Mesodermal cell (in vitro differentiated cells): ENCODE results near the gene NEMP2.

ENCODE experiments used
- H3K27ac ChIP-seq: 2 replicates; pipeline ENCODE4 v1.7.0; 2013; ENCODE audit warnings: mild to moderate bottlenecking, low read depth, low read length, moderate library complexity; ENCODE audit not compliant: severe bottlenecking
- H3K36me3 ChIP-seq: 2 replicates; pipeline ENCODE4 v1.7.1; 2013; ENCODE audit warnings: mild to moderate bottlenecking, low read length, moderate library complexity; ENCODE audit not compliant: control insufficient read depth, insufficient read depth
- H3K4me1 ChIP-seq: one replicate; pipeline ENCODE4 v1.7.1; 2013; ENCODE audit warnings: mild to moderate bottlenecking, low read length; ENCODE audit not compliant: insufficient read depth, control insufficient read depth, poor library complexity, severe bottlenecking
- H3K4me3 ChIP-seq: 2 replicates; pipeline ENCODE4 v1.7.0; 2013; ENCODE audit warnings: low read length, control low read depth, mild to moderate bottlenecking; ENCODE audit not compliant: insufficient read depth, poor library complexity, severe bottlenecking; ENCODE audit errors: extremely low read depth
- H3K9me3 ChIP-seq: 2 replicates; pipeline ENCODE4 v1.7.1; 2013; ENCODE audit warnings: mild to moderate bottlenecking, low read length, moderate library complexity; ENCODE audit not compliant: control insufficient read depth
- WGBS, 2 experiments: methylation state at CpG; one replicate each; pipeline ENCODE4 v1.1.5; 2013; ENCODE audit warnings: missing lambda C conversion rate in 2 of 2; ENCODE audit not compliant: insufficient coverage in 2 of 2; 5-methylcytosine and 5-hydroxymethylcytosine counted together

Gene NEMP2

GRCh38 chr2:190455358-190456095 is 79.0 kb downstream of the NEMP2 start:
- WGBS, 2 experiments = 59 to 88% methylated on average over 2 of the region's 7 CpGs
- Histone ChIP-seq H3K36me3 (no peaks in the 10 kb centered on the region), H3K4me1 (no peaks in the 10 kb centered on the region), H3K9me3 (no peaks in the 10 kb centered on the region), H3K27ac (no peak overlapping the region), H3K4me3 (no peak overlapping the region)

GRCh38 chr2:190454795-190455194 is 79.7 kb downstream of the NEMP2 start:
- H3K9me3 ChIP-seq = no peaks in the 10 kb centered on the region
- H3K4me3 ChIP-seq = no peak overlapping the region
- 100% methylated on average over 1 of the region's 2 CpGs; no CpG with 5 or more reads in 1 of the 2 experiments for WGBS, 2 experiments
- no peak overlapping the region for H3K27ac ChIP-seq
- no peaks in the 10 kb centered on the region for H3K36me3 ChIP-seq
- no peaks in the 10 kb centered on the region for H3K4me1 ChIP-seq
